NCI-H2196 treated with DMSO at 0.1 percent for 48 hours (cell line): ENCODE measurements around the gene RTL10.

ENCODE experiments used
- DNase-seq: peaks from one replicate; lab custom pipeline; 2025; ENCODE audit not compliant: unreplicated experiment; lab: John Stamatoyannopoulos, UW

RTL10 gene

DNA sequence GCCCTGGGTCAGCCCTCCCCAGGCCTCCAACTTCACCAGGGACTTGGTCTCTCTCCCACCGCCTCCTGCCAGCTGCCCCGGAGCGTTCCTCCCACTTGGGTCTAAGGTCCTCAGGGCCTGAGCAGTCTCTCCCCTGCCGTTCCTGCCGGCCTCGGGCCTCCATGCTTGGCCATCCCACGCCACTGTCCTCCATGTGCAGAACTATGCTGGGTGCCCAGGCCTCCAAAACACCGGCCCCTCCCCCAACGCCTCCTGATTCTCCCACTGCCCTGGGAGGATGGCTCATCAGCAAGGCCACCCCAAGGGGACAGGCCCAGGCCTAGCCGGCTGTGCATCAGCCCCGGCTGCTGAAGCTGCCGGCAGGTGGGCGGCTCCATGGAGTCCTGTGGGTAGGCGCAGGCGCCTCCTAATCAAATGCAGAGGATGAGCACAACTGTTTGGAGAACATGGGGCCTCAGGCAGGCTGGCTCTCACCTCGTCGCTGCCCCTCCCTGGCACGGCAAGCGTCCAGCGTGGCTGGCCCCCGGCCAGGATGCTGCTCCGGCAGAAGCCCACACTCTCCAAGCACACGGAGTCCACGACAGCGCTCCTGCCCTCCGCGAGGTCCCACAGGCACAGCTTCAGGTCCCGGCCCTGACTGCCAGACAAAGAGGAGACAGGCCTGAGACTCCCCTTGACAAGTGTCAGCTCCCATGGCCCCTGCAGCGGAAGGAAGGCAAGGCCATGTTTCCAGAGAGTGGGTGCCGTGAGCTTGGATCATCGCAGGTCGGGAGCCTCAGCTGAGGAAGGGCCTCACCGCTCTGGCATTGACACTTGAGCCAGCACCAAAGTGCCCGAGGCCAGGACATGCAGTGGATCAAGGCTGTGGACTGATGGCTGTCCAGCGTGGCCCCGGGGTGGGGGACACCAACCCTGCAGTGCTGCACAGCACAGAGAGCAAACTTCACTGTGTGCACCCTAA lies 42.6 kb downstream of the RTL10 start:
- no peak for DNase-seq

DNA sequence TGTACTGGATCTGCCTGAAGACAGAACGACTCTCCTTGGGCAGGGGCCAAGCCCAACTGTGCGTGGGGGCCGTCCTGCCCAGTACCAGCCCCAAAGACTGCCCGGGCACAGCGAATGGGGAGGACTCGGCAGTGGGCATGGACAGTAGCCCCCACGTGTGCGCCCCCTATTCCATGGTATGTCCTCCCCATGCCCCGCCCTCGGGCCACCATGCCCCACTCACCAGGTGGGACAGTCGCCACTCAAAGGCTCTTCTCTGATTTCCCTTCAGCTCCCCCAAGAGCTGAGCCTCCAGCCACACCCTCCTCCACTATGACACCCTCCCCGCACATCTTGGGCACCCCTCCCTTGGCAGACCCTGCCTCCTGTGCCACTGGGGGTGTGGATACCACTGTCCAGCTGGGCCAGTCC lies 43.5 kb downstream of the RTL10 start:
- no peak for DNase-seq

DNA sequence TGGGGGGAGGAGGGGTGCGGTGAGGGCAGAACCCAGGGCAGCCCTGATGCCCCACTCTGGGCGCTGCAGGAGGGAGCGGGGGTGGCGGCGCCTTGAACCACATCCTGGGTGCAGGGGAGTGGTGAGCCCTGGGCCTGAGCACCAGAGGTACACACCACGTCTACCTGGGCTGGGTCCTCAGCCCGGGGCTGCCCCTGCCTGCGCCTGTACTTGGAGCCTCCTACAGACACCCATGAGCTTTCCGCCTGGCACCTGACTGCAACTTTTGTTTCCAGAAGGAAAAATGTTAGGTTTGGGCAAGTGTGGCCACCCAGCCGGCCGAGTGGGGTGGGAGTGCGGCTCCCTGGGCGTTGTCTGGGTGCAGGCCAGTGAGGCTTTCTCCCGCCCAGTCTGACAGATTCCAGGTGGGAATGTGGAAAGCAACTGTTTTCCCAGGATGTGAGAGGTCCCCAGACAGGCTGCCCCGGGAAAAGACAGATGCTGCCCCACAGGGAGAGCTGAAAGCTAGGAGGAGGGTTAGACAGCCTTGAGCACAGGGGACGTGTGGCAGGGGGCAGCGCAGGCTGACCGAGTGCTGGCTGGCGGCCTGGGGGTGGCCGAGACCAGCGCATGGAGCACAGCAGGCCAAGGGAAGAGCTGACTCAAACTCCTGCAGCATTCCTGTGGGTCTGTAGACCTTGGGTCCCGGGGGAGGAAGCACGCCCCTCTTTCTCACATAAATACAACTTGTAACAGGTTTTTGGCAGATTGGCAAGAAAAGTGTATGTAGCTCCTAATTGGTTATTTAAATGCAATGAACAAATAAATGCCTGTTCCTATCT lies 44.1 kb downstream of the RTL10 start:
- no peak for DNase-seq

DNA sequence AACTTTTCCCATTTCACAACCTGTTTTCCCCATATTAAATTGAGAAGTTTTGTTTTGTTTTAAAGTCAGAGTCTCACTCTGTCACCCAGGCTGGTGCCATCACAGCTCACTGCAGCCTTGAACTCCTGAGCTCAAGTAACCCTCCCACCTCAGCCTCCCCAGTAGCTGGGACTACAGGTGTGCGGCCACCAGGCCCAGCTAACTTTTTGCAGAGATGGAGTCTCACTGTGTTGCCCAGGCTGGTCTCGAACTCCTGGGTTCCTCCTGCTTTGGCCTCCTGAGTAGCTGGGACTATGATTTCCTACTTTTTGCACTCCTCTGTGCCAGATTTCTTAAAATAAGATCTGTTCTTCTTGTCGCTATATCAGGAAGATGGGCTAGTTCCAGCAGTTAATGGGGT lies 44.9 kb downstream of the RTL10 start:
- no peak for DNase-seq

DNA sequence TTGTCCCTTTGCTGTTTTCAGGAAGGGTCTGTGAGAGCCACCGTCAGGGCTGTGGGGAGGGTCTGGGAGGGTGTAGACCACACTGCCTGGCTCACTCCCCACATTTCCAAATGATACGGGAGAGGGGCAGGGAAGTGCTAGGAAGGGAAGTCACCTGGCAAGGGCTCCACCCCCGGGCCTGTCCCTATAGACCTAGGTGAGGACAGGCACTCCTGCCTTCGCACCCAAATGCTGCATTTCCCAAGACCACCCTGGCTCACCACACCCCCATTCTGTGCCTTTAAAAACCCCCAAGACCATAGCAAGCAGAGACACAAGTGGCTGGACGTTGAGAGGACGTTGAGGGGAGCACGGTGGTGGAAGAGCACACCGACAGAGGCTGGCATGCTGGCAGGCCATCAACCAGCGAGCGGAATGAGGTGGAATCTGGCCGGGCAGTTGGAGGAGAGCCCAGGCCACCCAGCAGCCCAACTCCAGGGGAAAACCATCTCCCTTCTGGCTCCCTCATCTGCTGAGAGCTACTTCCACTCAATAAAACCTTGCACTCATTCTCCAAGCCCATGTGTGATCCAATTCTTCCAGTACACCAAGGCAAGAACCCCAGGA lies 45.7 kb downstream of the RTL10 start:
- no peak for DNase-seq

DNA sequence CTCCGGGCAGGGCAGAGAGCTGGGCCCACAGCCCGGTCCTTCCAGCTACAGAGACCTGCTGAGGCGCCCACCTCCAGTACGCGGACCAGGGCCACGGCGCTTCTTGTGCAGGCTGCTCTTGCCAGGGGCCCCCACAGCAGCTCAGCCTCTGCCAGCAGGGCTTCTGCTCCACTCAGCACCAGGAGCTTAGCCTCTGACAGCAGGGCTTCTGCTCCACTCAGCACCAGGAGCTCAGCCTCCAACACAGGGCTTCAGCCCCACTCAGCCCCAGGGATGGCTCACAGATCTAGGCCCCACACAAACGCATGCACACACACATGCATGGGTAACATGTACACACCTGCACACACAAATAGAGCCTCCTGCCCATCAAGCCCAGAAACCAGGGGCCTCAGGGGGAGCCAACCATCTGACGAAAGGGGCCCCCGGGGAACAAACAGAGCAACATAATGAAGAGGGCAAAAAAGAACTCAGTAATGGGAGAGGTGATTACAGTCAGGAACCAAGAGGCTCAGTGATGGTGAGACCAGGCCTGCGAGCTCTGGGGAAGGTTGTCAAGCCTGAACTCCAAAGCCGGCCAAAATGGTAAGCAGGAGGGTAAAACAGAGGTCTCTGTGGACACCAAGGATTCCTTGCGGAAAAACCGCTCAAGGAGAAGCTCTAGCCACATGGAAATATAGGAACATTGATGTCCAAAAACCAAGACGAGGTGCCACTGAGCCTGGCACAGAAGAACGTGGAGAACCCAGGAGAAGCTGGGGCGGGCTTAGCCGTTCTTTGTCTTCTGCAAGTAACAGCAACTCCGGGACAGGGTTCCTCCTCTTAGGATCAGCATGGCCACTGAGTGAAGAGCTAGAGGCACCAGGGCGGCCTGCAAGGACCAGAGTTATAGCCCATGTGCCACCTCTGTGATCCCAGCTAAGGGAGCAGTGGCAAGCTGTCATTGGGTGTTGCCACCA lies 46.5 kb downstream of the RTL10 start:
- no peak for DNase-seq

DNA sequence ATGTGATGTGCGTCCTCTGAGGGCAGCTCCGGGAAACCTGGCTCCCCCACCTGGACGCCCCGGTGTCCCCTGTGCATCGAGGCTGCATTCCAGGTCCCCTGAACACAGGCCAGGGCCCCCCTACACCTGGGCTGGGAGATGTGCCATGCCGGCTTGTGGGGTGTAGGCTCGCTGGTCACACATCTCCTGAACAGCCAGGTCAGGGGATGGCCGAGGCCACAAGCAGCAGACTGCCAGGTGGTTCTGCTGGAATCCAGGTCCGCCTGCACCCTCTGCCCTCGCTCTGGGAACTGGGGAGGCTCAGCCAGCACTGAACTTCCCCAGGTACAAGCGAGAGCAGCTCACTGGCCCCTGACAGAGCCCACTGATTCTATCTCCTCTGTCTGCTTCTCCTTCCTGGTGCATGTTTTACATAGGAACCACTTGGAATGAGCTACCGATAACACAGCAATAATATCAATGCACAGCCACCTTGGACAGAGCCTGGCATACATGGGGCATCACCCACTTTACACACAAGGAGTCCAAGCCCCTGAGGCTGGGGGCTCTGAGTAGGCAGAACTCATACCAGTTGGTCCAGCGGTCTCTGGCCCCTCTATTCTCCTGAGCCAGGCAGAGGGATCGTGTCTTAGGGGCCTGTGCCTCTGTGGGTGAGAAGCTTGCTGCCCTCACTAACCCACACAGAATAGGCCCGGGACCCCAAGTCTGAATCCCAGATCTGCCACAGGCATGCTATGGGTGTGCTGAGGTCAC lies 47.3 kb downstream of the RTL10 start:
- DNase-seq = no peak

DNA sequence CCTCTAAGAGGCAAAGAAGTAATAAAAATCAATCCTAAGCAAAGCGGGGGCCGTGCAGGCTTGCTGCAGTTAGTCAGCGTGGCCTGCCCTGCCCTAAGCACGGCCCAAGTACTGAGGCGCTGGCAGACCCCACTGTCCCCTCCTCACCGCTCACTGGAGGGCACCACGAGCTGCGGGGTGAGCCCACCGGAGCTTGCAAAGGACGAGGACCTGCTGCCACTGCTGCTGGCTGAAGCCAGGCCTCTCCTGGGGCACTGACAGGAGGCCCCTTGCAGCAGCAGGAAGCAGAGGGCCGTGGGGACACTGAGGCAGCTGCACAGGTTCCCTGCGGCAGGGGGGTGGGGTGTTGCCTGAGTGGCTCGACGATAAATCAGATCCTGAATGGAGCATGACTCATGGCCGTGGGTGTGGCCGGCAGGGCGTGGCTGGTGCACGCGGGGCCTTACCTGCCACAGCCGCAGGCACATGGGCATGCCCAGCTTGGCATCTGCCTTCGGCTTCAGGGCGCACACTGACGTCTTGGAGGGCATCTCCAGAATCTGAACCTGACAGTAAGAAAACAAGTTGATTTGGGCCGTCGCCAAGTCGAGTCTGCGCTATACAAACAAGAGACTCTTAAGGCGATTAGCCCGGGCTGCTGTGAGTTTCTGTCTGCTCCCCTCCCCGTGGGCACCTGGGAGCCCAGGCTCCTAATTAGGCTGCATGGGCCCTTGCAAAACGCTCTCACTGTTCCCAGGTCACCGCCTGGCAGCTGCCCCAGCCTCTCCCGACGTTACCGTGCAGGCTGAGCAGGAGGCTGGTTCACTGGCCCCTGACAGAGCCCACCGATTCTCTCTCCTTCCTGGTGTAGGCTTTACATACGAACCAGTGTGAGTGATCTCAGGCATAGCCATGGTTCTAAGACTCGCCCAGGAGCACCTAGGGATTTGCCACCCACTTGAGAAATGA lies 48.2 kb downstream of the RTL10 start:
- DNase-seq = no peak

DNA sequence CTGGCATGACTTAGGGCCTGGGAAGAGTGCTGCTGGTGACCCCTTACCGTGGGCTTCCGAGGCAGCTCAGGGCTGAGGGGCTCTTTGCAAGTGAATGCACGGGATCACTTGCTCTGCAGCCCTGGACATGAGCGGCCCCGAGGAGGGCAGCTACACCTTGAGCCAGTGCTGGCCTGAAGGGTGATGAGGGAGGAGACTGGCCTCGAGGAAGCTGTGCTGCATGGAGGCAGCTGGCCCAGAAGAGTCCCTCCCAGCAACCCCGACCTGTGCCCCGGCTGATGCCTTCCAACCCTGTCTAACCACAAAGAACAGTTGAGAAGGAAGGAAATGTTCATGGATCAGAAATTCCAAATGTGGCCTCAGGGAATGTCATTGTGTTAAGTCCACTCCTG lies 48.9 kb downstream of the RTL10 start:
- DNase-seq = no peak
